Brain microvascular endothelial cell (primary cell): ENCODE results near the gene ZFY.

Experiments
- DNase-seq: peaks from one replicate; pipeline ENCODE4 v3.0.0-alpha.2; 2020
- H3K27ac ChIP-seq: fragments of 250-450 bp; sonication (Bioruptor Pico); 2 replicates; pipeline ENCODE4 v1.5.1; 2020; ENCODE audit warnings: mild to moderate bottlenecking, moderate library complexity
- H3K27me3 ChIP-seq: fragments of 250-450 bp; sonication (Bioruptor Pico); replicated peaks from 2 replicates; pipeline ENCODE4 v1.5.1; 2020; ENCODE audit warnings: mild to moderate bottlenecking
- H3K36me3 ChIP-seq: fragments of 250-450 bp; sonication (Bioruptor Pico); replicated peaks from 2 replicates; pipeline ENCODE4 v1.5.1; 2020; ENCODE audit warnings: mild to moderate bottlenecking
- H3K4me3 ChIP-seq: 2 replicates; pipeline ENCODE4 v1.5.1; 2011; ENCODE audit warnings: low read depth, mild to moderate bottlenecking, control low read depth, low read length, moderate library complexity
- CTCF ChIP-seq: IDR thresholded peaks from 2 replicates; pipeline ENCODE4 v1.5.1; 2011; ENCODE audit warnings: low read depth, mild to moderate bottlenecking, moderate library complexity, low read length, control low read depth, inconsistent platforms; ENCODE audit errors: missing control alignments
- in situ Hi-C: cut with HindIII; loops from 2 replicates; pipeline ENCODE4 v1.10.0; 2017; ENCODE audit warnings: low sequenced_read_pairs, low pct_ligation_motif_present

The ZFY gene

GRCh38 chrY:2955561-2955960 is 20.4 kb downstream of the ZFY start:
- TF ChIP-seq CTCF: no peak
- in situ Hi-C loops: no loop called here
- Histone ChIP-seq H3K36me3 (no peaks in the 10 kb centered on the region), H3K27me3 (no peaks in the 10 kb centered on the region), H3K27ac (no peak overlapping the region), H3K4me3 (no peak overlapping the region)
- no peak for DNase-seq

GRCh38 chrY:2962061-2962460 is 26.9 kb downstream of the ZFY start:
- Histone ChIP-seq H3K27ac (no peak overlapping the region), H3K36me3 (no peaks in the 10 kb centered on the region), H3K4me3 (no peak overlapping the region), H3K27me3 (no peaks in the 10 kb centered on the region)
- no peak for DNase-seq
- in situ Hi-C loops: no loop called here
- no peak for TF ChIP-seq CTCF

- no peak overlapping the region for H3K27ac ChIP-seq
- DNase-seq: no peak
- H3K4me3 ChIP-seq: no peak overlapping the region
- in situ Hi-C loops: no loop called here
- TF ChIP-seq CTCF: no peak
- H3K36me3 ChIP-seq: no peaks in the 10 kb centered on the region
- H3K27me3 ChIP-seq: no peaks in the 10 kb centered on the region
These were observed 29.6 kb downstream of the ZFY start for GRCh38 chrY:2964814-2965213.

GRCh38 chrY:2965629-2966028 is 30.4 kb downstream of the ZFY start:
- in situ Hi-C loops: no loop called here
- TF ChIP-seq CTCF: no peak
- H3K36me3 ChIP-seq: no peaks in the 10 kb centered on the region

GRCh38 chrY:2969561-2969960 is 34.4 kb downstream of the ZFY start:
- no peak overlapping the region for H3K4me3 ChIP-seq
- no peak overlapping the region for H3K27ac ChIP-seq
- no peaks in the 10 kb centered on the region for H3K36me3 ChIP-seq
- H3K27me3 ChIP-seq: no peaks in the 10 kb centered on the region
- in situ Hi-C loops: no loop called here
- no peak for TF ChIP-seq CTCF
- no peak for DNase-seq

More at GRCh38 chrY:2965629-2966028, 30.4 kb downstream of the ZFY start:
- no peak overlapping the region for H3K4me3 ChIP-seq
- H3K27ac ChIP-seq: no peak overlapping the region
- no peaks in the 10 kb centered on the region for H3K27me3 ChIP-seq
- DNase-seq: no peak

- no peaks in the 10 kb centered on the region for H3K36me3 ChIP-seq
- H3K27me3 ChIP-seq: no peaks in the 10 kb centered on the region
- DNase-seq: no peak
- in situ Hi-C loops: no loop called here
- no peak overlapping the region for H3K4me3 ChIP-seq
- TF ChIP-seq CTCF: no peak
- no peak overlapping the region for H3K27ac ChIP-seq
These were observed 37.5 kb downstream of the ZFY start for GRCh38 chrY:2972708-2973107.
